Posterior cingulate gyrus (tissue), 11 donors: ENCODE measurements around the gene ACOXL.
"Not testable (repeated sequence)": the region's sequence is repeated elsewhere in the genome, so short reads cannot be mapped to it uniquely, and the experiment has no call there.

Experiments
- DNase-seq, 10 donors: peaks; one replicate each; pipeline versions ENCODE4 v3.0.0 to v3.0.0-alpha.2; 2020 to 2021; ENCODE audit warnings: mixed read lengths in 3 of 10
- intact Hi-C: fragments of 100-400 bp; cut with DNase I; formaldehyde crosslinking; loops from one replicate; pipeline ENCODE4 v1.15.1; 2023

Gene ACOXL

DNA sequence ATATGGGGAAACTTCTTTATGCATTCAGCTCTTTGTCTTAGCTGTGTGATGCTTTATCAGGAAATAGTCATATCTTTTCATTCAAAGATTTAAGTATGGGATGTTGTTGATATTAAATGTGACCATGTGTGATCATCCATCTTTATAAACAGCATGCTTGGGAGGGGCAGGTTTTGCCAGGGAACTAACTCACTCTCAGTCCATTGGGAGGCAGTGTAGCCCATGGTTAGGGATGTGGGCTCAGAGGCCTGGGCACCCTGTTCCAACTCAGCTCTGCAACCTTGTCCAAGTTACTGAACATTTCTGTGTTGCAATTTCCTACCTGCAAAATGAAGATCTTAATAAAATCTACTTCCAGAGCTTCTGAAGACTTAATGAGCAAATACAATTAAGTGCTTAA, 296.3 kb downstream of the ACOXL start:
- intact Hi-C loops = no loop called here
- no peak for DNase-seq

DNA sequence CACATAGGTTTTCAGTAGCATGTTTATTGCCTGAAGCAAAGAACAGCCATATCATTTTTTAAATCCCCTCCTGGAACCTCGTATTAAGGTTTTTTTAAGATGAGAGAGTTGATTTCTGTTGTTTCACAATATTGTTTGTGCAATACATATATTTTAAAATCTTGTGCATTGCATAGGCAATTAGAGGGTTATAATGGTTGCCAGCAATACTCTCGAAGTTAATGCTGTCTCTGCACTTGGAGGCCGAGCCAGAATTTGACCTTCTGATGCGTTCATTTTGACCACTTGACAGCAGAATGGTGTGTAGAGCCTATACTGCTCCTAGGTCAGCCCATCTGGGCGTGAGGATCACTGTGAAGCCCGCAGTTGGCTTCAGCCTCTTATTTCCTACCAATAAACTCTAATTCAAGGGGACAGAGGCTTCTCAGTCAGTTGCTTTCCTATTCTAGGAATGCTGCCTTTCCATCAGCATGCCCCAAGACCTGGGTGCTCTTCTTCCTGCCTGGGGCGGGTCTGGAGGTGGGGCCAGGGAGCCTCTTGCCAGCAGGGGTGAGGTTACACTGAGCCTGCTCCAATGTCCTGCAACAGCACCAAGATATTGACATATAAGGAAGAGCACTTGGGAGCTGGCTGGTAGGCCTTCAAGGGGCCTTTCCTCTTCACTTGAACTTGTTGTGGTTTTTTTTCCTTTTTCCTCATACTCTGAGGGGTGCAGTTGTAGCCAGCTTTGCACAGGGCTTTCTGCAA, 297.0 kb downstream of the ACOXL start:
- intact Hi-C loops = no loop called here
- DNase-seq = no peak

DNA sequence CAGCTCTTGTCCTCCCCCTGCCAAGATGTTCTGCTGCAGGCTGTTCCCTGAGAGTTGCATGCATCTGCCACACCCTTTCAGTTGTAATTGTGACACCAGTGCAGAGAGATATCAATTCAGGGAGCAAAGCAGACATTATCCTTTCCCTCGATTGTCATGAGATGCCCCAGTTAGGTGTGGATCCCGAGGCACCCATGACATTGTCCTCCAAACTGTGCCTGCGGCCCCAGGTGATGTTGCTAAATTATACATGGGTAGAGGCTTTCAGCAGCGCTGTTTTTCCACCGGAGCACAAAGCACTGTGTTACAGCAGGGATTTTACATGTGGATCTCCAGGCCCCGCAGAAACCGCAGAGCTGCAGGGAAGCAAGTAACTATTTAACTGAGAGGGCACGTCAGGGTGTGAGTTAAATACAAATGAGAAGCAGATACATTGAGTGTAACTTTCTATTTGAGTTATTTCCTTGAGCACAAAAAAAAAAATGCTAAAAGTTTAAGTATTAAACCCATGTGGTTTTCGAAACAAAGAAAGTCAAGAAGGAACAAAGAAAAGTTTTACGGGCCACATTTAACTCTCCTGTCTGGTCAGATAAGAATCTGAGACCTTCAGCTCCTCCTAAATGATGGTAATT, 298.0 kb downstream of the ACOXL start:
- no peak for DNase-seq
- intact Hi-C loops = no loop called here

DNA sequence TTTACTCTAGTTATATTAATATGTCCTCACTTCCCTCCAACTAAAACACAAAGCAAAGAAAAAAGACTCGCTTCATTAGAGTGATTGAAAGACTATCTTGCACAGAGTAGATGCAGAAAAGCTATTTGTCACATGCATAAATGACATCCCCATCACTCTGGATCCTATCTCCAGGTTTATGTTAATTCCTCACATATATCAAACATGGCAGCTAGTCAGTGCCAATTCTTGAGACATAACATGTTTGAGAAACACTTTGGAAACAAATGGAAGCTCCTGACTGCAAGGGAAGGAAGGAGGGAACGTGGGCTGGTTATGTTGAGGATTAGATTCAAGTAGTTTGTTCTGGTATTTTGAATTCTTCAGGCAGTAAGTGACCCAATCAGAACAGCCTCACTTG, 298.6 kb downstream of the ACOXL start:
- DNase-seq = no peak
- intact Hi-C loops = no loop called here

DNA sequence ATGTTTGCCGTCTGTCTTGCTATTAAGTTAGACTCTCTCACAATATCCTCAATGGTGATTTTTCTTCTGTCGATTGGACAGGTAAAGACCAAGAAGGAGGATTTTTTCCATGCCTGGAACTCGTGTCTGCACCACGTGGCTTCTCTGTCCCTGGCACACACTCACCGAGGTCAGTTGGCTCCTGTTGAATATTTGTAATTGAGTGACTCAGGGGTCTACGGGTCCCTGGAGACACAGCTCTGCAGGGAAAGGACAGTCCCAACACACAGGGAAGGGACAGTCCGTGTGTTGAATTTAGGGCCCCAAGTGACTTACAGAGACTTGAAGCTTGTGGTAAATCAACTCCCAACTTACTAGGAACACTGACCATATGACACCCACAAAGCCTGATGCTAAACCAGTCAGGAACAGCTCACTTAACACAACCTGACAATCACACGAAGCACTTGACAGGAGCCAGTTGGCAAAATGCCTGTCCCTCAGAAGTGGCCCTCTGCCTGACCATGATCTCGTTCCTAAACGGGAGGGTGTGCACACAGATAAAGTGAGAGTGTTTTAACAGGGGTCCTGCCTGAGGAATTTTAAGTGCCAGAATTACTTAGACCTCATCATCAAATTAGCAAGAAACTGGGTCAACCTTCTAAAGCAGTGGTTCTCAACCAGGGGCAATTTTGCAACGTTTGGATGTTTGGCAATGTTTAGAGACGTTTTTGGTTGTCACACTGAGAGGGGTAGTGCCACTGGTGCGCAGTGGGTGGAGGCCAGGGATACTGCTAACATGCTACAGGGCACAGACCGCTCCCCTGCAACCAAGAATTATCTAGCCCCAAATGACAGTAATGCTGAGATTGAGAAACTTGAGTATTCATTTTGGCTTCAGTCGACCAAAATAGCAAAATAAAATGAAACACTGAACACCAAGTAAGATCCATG, 299.4 kb downstream of the ACOXL start:
- intact Hi-C loops = no loop called here
- no peak for DNase-seq

DNA sequence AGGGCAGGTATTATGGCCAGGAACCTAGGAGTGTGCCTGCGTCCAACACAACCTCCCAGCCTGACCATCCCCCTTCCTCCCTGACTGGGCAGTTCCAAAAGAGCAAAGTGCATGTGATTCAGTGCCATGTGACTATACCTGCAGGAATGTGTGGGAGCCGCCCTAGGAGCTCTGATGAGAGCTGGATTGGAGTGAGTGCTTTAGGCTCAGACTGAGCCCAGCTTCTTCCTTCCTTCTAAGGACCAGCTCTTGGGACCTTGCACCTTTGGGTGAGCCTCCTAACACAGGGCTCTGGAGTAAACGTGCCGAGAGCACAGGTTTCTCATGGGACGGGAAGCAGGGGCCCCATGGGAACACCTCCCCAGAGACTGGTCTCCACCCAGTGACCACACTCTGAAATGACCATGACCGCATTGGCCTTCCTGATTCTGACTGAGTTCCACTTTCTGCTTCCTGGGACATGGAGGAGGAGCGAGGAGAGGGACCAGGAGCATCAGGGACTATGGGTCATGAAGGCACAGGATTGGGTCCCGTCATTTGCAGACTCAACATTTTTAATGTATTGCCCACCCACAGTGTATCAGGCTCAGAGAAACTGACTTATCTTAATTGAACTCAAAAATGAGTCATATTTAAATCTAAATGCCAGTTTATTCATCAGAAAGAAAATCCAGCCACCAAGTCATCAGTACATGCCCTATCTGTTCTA, 300.5 kb downstream of the ACOXL start:
- DNase-seq = no peak
- intact Hi-C loops = no loop called here

DNA sequence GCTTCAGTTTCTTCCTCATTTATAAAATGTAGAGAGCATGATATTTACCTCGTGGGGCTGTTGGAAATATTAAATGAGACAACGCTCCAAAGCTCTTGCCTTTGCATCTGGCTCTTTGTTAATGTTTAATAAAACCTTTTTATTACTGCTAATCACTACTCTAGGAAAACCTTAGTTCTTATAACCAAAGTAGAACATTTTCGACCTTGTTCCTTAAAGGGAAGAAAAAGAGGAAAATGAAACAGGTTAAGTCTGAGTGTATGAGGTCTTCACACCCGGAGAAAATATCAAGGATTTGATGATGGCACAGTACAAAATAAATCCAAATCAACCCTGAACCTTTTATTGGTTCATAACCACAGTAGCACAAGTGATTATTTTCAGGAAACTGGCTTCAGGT, 301.8 kb downstream of the ACOXL start:
- intact Hi-C loops = no loop called here
- DNase-seq = no peak

DNA sequence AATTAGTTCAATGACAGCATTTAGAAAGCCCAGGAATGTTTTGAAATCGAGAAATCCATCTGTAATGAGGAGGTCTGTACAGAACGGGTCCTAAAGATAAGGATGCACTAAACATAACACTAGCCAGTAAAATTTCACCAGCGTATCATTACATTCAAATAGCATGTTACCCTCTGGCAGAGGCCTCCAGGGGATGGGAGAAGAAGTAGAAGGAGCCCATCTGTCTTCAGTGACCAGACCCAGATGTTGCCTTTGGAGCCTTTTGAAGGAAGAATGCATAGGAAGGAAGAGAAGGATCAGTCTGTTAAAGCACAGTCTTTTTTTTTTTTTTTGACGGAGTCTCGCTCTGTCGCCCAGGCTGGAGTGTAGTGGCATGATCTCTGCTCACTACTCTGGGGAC, 302.2 kb downstream of the ACOXL start:
- no peak for DNase-seq
- intact Hi-C loops = no loop called here

DNA sequence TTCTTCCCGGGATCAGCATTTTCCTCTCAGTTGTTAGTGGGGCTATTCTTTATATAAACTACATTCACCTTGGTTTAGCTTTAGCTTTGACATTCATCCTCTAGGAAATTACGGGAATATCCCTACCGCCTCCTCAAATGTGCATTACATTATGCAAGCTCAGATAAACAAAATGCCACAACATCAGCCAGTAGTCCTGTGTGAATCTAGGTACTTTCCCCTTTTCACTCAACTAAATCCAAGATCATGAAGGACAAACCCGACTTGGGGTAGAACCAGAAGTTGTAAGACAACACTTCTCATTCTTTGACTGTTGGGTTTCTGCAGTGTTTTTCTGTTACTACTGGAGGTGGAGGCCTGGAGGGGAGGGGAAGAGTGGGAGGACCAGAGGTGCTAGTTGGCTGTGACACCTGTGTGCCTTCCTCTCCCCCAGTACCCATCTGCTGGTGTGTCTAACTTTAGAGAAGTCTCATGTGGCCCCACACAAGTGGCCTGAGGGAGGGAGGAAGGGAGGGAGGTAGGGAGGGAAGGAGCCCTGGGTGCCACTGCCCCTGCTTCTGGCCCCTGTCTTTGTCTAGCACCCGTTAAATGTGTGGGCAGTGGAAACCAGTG, 303.6 kb downstream of the ACOXL start:
- intact Hi-C loops = no loop called here
- no peak for DNase-seq

DNA sequence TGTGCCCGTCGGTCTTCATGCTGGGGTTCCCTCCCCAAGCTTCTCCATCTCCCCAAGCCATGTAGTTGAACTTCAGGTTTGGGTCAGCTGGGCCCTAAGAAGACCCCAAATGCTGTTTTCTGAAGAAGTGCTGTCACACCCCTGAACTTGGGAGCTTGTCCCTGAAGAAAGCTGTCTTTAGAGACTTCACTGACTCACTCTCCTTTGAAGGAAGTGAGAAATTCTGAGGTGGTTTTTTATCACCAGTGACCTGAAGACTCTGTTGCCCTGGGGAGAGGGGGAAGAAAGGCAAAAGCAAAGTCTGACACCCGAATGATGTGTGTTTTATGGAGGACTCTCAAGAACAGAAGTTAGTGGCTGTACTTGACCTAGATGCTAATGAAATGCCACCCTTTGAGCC, 304.8 kb downstream of the ACOXL start:
- no peak for DNase-seq
- intact Hi-C loops = no loop called here

DNA sequence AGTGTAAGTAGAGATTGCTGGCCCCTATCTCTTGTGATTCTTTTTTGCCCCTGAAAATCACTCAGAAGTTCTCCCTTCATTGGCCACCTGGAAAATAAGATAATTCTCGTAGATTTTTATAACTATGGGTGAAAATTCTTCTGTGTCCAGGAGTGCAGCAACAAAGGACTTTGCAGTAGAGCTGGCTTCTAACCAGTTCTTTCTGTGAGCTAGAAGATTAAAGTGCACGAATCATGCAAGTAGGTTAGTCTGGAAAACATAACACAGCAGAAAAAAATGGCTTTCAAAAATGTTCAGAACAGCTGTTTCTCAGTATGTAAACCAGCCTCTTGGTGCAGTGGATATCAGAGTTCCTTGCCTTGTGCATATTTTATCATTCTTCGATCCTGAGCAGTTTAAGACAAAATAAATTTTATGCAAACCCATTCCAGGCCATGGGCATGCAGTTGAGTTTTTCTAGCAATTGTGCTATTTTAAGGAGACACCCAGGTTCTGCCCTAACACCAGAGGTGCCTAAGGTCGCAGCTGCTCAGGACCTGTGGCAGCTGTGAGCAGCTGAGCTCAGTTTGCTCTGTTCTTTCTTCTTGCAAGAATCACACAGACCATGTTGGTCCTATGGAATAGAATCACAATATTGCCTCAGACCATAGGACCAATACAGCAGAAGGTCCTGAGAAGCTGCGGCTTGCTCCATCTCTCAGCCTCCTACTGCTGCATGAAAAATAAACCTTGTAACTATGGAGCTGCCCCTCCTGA, 307.4 kb downstream of the ACOXL start:
- DNase-seq = no peak

DNA sequence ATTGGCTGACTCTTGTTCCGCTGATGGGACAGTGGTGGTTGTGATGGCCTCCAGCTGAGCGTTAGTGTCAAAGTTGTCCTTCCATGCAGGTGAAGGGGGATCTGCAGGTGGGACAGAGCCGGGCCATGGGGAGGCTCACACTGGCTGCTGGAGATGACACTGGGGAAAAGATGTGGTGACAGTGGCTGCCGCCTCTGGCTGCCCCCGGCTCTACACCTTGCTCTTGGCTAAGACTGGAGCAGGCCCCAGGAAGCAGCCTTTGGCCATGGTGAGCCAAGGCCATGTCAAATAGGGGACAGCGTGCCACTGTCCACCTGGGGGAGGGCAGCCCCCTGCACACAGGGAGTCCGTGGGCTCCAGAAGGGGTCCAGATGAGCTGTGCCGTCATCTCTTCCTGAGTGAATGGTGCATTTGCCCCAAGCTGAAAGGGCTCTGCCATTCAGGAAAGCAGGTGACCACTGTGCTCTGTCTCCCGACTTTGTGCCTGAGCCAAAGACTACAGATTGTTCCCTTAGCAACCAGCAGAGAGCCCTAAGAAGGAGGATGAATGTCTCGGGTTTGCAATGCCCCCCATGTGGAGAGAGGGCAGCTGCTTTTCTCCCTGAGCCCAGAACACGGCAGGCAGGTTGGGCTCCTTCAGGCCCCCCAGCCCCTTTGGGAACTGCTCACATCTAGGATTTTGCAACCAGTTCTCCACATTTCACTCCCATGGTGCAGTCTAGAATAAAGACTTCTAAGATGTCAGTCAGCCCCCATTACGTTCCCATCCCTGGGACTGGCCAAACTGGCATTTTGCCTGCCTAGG, 309.2 kb downstream of the ACOXL start:
- intact Hi-C loops = no loop called here
- no peak for DNase-seq

More for the DNA sequence above, 307.4 kb downstream of the ACOXL start:
- intact Hi-C loops = no loop called here

DNA sequence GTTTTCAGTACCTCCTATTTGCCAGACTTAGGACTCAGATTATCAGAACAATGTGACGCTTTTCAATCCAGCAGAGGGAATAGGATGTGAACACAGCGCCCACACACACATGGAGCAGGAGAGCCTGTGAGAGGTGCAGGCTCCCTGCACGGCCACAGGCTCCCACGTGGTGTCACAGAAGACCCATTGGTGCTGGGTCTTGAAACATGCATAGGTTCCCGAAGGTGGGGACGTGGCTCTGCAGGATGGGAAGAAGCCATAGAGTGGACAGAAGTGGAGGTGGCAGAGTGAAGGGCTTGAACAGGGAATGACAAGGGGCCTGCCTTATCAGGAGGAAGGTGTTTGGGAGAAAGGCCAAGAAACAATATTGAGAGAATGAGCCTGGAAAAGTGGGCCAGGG, 309.9 kb downstream of the ACOXL start:
- intact Hi-C loops = no loop called here
- no peak for DNase-seq

DNA sequence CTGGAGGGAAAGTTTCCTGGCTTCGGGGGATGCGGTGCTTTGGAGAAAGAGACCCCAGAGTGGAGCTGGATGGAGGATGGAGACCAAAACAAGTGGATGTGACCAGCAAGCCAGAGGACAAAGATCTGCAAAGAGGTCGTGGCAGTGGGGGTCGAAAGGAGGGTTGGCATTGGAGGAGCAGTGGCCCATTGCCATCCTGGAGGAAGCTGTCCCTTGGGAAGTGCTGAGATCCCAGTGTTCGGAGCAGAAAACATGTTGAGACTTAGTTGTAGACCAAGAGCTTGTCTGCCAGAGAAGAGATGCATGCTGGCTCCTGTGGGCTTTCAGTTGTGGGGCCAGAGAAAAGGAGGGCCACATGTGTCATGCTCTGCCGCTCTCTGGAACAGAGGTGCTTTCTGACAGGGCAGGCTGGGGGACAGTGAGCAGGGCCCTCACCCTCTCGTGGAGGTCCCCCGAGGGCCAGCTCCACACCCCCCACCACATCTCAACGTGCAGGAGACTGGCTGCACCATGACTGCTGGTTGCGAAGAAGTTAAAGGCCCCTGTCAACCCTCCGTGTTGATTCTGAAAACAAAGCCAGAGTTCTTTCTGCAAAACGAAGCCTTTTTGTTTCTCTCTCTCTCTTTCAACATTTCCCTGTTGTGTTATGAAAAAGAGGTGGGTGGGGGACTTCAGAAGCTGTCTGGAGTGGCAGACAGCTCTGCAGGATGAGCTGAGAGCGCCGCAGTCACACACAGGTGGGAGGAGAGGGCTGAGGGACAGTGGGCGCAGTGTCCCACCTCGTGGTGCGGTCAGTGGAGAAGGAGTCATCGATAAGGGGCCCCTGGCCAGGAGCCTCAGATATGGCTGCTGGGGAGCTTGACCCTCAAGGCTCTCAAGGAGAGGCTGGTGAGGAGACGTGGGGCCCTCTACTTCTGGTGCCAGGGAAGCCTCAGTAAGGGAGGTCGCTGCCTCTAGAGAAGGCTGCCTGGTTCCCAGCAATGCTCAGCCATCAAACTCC, 310.7 kb downstream of the ACOXL start:
- no peak for DNase-seq
- intact Hi-C loops = no loop called here

DNA sequence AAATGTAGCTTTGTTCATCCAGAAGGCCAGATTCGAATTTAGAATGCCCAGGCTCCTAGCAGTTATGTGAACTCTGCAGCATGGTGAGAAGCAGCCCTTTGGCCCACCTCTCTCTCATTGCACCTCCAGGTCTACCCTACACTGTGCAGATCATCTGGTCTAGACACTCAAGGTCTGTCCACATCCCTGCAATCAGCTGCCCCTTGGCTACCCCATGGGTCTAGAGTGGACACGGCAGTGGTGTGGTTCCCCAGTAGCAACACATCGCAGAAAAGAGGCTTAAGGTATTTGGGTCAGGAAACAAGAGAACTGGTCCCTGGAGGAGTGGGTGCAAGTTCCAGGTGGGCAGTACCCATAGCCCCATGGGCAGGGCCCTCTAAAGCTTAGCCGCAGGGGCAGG, 311.7 kb downstream of the ACOXL start:
- intact Hi-C loops = no loop called here
- no peak for DNase-seq

DNA sequence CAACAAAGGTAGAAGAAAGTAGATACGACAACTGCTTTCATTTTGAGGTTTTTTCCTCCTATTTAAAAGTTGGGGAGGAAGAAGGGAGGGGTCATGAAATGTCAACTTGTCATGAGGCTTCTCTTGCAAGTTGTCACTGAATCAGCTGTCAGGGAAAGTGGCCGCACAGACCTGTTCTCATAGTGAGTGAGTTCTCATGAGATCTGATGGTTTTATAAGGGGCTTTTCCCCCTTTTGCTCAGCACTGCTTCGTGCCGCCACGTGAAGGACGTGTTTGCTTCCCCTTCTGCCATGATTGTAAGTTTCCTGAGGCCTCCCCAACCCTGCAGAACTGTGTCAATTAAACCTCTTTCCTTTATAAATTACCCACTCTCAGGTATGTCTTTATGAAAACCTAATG, 312.9 kb downstream of the ACOXL start:
- intact Hi-C loops, DNase-seq: not testable (repeated sequence)

DNA sequence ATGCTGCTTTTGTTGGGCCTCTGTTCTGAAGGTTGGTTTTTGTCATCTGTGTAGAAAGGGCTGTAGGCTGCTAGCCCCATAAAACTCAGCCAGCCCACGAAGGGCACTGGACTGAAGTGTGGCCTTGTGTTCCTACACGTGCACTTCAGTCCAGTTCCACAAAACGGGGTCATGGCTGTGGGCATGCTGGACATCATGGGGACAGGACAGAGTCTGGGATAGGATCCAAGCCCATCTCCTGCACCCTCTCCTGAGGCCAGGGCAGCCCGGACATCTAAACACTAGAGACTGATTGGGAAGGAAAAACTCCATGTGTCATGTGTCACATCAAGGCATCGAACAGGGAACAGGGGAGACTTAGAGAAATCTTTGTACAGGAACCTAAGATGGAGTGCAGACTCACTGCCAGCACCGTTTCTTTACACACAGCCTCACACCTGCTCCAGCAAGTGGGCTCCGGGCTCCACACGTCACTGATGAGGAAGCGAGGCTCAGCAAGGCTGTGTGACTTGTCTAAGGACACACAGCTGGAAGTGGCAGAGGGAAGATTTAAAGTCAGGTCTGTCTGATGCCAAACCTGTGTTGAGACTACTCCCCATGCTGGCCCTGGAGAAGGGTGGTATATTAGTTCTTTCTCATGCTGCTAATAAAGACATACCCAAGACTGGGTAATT, 313.5 kb downstream of the ACOXL start:
- intact Hi-C loops = no loop called here
- DNase-seq = no peak
